Measurements from ENCODE around the gene MAPK8.

MAPK8 gene

GRCh38 chr10:48451969-48452878 is 145.7 kb downstream of the MAPK8 start:
- no peak for DNase-seq

DNA sequence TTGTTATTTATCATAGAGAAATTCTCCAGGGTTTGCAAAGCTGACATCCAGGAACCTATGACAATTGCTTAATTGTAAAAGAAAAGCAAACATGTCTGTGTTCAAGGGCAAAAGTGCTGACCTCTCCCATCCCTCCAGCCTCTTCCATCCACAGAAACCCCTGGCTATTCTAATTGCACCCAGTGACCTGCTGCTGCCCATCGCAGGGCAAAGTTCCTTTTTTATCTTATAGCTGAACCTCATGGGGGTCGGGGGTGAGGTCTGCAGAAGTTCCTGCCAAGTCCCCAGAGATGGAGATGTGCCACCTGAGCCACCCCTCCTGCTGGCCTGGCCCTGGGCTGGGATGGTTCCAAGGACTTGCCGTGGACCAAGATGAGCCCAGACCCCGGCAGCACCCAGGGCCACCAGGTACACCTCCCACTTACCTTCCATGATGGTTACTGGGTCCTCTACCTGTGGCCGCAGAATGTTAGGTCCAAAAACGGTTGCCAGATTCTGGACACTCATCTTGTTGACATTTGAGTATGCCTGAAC is 146.5 kb downstream of the MAPK8 start:
- no peak for DNase-seq

- no peak for DNase-seq
These were observed 147.2 kb downstream of the MAPK8 start for GRCh38 chr10:48453451-48454301.

DNA sequence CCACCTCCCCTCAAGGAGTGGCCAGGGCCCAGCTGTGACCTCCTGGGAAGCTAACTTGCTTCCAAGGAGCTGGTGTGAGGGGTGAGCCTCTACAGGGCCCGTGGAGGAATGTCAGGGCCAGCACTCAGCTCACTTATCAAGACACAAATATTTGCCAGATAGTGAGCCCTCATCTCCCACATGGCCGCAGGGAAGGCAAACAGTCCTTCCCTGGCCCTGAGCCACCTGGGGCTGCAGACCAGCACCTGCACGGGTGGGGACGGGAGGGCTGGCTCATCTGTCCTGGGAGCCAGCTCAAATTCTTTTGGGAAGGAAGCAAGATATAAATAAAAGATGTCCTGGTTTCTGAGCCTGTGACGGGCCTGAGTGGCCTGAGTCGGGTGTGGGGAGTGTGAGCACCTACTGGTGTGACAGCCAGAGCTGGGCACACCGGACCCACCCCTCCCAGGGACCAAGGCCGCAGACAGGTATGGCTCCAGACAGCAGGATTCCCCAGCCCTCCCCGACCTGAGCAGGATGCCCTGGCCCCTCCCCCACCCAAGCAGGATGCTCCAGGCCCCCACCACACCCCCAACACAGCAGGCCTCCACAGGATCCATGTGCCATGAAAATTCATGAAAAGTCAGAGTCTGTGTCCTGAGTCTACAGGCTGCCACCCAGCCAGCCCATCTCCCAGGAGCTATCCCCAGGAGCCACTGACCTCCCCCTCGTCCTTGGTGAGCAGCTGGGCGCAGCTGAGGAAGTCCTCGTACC is 148.0 kb downstream of the MAPK8 start:
- DNase-seq = no peak

DNA sequence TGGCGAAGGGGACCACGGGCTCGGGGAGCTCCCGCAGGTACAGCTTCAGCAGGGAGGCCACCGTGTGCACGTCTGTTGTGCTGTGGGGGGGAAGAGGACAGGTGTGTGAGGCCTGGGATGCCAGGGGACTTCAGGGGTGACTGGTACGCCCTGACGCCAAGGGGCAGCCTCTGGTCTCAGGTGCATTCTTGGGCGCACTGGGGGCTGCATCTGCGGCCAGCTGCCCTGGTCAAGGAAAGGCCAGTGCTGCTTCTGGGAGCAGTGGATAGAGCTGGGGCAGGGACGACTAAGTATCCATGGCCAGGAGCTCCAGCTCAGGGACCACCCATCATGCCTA is 148.5 kb downstream of the MAPK8 start:
- DNase-seq = no peak

GRCh38 chr10:48455392-48456151 is 149.1 kb downstream of the MAPK8 start:
- no peak for DNase-seq

DNA sequence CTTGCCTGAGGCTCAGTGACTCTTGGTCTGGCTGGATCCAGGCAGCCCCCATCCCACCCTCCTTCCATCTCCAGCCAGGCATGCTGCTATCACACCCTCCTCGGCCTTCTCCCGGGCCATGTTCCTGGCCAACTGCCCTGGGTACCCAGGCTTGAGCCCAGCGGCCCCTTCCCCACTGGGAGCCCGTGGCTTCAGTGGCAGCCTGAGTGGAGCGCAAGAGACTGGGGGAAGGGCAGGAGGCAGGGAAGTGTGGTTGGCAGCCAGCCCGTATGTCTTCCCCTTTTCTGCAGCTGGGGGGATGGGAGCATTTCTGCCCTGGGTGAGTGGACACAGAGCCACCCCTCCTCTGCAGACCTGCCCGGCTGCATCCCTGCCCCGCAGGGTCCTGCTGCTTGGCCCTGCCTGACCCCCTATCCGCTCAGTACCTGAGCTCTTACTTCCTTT is 149.9 kb downstream of the MAPK8 start:
- DNase-seq = no peak

DNA sequence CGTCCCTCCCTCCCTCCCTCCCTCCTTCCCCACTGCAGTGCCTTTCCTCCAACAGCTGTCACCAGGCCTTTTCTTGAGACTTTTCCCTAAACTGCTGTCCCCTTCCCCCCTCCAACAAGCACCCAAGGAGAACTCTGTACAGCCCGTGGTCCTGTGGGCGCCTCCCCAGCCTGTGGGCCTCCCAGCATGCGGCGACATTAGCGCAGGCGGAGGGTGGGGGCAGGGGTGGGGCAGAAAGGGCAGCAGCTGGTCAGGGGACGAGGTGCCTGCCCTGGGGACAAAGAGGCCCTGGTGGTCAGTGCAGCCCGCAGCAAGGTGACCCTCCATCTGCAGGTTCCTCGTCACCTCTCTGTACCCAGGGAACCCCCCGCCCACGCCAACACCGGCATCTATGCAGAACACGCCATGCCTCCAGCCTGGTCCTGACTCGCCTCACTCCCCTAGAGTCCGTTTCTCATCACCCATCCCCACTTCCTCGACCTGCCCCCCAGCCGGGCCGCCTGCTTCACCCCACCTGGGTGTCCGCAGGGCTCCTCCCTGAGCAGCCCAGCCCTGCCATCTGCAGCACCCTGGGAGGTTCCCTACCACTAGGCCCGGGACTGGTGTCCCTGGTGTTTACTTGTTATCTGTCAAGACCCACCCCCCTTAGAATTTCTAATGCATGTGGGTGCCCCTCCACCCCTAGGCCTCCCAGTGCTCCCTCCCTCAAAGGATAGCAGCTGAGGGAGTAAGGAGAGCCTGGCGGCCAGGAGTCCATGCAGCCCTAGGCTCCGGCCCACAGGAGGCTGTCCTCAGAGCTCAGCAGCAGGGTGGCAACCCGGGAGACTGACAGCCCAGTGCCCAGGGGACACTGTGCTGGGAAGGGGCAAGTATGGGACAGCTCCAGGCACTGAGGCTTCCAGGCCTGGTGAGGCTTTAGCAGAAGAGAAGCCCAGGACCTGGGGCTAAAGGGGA is 150.6 kb downstream of the MAPK8 start:
- DNase-seq = no peak

DNA sequence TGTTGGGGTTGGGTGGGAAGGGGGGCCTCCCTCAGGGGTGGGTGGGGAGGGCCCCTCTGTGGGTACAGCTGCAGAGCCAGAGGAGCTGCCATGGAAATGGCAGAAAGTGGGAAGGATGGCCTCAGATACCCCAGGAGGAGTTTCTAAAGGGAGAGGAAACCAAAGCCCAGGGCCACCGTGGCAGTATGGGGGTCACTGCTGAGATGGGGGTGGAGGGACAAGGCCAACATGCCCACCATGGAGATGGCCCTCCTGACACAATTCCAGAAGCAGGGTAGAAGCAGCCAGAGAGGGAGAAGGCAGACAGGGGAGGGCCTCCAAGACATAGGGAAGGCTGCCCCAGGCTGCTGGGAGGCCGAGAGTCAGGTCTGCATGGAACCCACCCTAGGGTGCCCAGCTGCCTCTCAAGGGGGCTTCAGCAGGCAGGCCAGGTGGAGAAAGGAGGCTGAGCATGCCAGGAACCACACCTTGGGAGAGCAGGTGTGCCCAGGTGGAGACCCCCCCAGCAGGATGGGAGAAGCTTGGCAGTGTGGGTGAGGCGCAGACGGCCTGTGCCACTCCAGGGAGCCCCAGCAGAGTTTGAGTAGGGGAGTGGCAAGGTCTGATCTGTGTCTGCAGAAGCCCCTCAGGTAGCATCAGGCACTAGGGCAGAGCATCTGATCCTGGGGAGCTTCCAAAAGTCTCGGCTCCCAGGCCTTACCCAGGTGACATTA is 151.6 kb downstream of the MAPK8 start:
- DNase-seq = no peak

DNA sequence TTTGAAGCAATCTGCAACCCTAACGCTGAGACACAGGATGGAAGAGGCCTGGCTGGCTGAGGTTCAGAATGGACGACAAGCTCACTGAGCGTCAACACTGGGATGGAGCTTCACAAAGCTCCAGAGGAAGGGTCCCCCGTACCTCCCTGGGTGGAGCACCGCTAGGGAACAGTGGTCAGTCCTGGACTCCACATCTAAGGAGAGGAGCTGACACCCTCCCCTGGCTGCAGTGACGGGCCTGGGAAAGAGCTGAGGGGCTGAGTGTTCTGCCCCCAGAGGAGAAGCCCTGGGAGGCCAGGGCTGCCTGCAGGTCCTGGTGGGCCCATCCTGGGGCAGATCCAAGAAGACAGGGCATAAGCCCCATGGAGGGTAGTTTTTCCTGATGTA is 152.2 kb downstream of the MAPK8 start:
- no peak for DNase-seq

DNA sequence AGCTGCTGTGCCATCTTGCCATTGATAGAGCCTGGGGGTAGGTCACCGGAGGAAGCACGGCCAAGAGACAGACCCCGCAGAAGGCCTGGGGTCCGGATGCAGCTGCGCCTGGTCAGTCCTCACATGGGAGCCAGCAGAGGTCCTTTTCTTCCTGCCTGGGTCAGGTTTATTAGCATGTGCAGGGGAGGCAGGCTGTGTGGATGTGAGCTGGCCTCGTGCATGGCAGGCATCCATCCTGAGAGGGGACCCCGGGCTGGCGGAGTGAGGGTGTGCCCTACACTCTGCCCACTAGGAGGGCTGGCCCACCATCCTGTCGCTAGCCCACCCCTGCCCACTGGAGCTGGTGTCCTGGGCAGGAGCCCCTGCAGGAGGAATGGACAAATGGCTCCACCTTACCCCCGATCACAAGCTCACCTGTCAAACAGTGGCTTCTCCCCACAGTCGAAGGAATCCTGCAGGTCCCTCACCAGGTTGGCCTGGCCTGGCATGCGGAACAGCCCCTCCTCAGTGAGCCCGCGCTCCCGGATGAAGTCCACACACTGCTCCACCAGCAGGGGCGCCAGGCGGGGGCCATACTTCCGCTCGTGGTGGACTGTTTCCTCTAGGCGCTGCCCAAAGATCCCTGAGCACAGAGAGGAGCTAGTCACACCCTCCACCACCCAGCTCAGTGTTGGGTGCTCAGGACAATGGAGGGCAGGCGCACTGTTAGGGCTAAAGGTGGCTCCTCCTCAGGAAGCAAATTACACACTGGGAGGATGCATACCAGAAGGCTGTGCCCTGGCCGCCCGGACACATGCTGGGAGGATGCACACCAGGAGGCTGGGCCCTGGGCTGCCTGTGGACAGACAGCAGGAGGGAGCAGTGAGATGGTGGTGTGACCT is 153.0 kb downstream of the MAPK8 start:
- no peak for DNase-seq

DNA sequence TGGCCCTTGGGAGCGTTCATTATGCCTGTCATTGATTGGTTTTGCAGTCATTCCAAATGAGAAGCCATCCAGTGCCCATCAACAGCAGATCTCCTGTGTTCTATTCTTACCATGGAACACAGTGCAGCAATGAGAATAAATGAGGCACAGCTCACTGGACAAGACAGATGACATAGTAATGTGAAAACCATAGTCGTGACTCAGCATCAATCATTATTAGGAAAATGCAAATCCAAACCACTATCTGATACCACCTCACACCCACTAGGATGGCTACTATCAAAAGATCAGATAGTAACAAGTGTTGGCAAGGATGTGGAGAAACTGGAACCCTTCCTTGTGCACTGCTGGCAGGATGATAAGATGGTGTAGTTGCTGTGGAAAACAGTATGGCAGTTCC is 153.7 kb downstream of the MAPK8 start:
- DNase-seq = no peak

DNA sequence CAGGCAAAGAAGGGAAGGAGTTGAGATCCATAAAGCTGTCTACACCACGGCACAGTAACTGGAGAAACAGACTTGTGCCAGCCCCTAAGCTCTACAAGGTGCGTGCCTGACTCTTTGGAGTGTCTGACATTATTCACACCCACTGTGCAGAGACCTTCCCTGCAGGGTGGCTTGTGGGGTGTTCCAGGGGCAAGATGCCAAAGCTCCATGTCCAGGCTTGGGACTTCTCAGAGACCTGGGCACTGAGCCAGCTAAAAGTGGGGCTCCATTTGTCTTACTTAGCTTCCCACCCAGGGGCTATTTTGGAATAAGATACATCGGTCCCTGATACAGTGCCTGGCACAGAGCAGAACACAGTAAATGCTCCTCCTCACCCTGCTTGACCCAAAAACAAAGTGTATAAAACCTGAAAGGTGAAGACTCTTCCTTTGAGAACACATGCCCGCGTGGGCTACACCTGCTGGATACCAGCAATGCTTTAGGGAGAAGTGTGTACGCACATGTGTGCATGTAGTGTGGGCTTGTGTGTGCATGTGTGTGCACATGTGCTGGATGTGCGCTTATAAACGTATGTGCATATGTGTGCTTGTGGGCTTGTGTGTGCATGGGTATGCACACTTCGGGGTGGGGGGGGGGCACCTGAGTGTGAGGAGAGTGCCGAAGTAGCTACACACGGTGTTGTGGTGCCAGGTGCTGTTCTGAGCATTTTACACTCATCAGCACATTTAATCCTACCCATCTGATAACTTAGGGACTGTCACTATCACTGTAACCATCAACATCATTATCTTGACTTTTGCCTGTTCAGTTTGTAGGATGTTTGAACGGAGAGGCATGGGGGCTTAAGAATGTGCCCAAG is 155.4 kb downstream of the MAPK8 start:
- no peak for DNase-seq

DNA sequence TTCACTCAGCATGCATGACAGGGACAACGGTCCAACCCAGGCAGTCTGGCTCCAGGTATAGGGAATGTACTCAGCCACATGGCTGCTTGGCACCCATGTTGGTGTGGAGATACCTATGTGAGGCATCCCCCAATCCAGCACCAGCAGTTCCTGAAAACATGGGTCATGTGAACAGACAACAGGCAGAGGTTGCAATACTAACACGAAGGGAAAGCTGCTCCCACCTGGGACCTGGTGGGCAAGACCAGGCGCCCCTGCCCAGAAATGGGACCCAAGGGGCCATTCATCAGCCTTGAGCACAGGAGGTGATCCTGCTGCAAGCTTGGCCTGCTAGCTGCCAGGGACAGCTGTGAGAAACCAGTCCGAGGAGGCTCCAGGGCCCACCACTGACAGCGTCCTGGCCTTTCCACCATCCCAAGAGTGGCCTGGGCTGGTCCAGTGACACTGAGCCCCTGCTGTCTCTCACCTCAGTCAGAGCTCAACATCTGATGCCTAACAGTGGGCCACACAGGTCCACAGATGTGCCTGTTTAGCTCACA is 156.1 kb downstream of the MAPK8 start:
- DNase-seq = no peak

DNA sequence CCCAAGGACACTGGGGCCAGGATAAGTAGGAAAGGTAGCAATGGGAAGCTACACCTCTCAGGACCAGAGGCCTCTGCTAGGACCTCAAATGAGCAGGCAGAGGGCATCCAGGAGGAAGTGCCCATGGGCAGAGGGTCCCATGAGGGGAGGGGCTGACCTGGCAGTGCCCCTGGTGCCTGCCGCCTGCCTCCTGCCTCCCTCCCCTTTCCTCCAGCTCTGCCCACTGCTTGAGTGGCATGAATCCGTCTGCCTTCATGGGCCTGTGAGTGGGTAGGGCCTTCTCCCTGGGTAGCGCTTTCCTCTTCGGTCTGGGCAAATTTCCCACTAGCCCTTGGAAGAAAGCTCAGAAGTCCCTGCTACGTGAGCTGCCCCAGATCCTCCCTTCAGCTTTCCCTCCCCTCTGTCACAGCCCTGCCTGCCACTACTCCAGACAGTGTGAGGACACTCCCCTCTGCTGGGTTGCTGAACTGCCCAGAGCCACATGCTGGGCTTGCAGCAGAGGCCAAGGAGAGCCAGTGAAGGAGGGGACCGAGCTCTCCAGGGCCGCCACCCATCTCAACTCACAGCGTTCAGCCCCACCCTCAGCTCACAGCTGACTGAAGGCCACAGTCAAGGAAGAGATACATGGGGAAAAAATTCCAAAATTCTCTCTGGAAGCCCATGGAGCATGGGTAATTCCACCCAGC is 157.0 kb downstream of the MAPK8 start:
- no peak for DNase-seq

DNA sequence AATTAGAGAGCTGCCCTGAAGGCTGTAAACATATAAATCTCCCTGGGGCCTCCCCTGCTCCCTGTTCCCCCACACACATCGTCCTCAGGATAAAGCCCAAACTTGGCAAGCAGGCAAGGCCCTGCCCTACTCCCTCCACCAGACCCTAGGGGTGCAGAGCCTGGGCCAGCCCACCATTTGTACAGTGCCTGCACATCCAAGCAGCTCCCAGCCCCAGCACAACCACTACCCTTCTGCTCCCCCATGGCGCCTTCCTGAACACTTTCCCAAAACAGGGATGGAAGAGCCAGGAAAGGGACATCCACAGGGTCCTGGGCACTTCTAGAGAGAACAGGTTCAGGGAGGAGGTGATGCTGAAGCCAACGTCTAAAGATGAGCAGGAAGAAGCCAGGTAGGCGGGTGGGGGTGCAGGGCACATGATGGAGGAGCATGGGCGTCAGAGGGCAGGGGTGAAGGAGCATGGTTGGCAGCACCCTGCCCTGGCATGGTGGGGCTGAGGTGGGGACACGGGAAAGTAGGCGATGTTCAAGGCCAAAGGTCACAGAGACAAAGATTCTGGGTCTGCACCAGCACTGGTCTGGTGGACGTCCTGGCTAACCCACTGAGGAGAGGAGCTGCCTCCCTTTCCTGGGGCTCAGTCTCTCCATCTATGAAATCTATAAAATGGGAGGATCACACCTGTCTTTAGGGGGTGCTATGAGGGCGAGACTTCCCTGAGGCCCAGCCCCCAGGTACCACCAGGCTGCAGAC is 157.8 kb downstream of the MAPK8 start:
- DNase-seq = no peak

Data from T-helper 9 cell (primary cell).